A549 (cell line): ENCODE results near the gene TNS3.

Experiments used
- CEBPB ChIP-seq, 2 experiments: fragments of >200 bp in 1 of 2; sonication (Bioruptor Twin) in 1 of 2; formaldehyde crosslinking in 1 of 2; IDR thresholded peaks; 2 replicates each; pipeline ENCODE4 v1.6.1; 2012 to 2016
- CTCF ChIP-seq: fragments of >200 bp; sonication (Bioruptor Twin); formaldehyde crosslinking; IDR thresholded peaks from 3 replicates; pipeline ENCODE4 v1.5.1; 2016
- ELK1 ChIP-seq: fragments of 150-350 bp; IDR thresholded peaks from 2 replicates; pipeline ENCODE4 v1.6.1; 2014; ENCODE audit warnings: low read depth, mild to moderate bottlenecking, low read length
- MAX ChIP-seq: IDR thresholded peaks from 2 replicates; pipeline ENCODE4 v1.6.1; 2012
- MYC ChIP-seq: IDR thresholded peaks from 2 replicates; pipeline ENCODE4 v1.6.1; 2012; ENCODE audit warnings: mild to moderate bottlenecking, inconsistent platforms, low read length, improper control_type of control experiment, borderline replicate concordance
- NR3C1 ChIP-seq: fragments of >200 bp; sonication (Bioruptor Twin); formaldehyde crosslinking; IDR thresholded peaks from 3 replicates; pipeline ENCODE4 v1.6.1; 2017
- REST ChIP-seq: fragments of 200-600 bp; sonication (generic); IDR thresholded peaks from 2 replicates; pipeline ENCODE4 v1.6.1; 2016; ENCODE audit warnings: antibody characterized with exemption, mild to moderate bottlenecking, moderate library complexity

- TF ChIP-seq NR3C1, result no peak
- no peak for TF ChIP-seq CEBPB (IDR thresholded peaks at IDR 0.05)
- no peak for TF ChIP-seq CTCF
- no peak for TF ChIP-seq ELK1
- TF ChIP-seq MAX, result no peak
- no peak for TF ChIP-seq REST
- TF ChIP-seq MYC, result no peak
Observed at GRCh38 chr7:47231627-47232026, 350.3 kb downstream of the TNS3 start.
